Activated CD8-positive, alpha-beta memory T cell treated with anti-CD3 and anti-CD28 coated beads, Interleukin-2, amount 50 U/mL, for 24 hours (primary cell): ENCODE measurements around the gene GABRP.
"Not testable (repeated sequence)": the region's sequence is repeated elsewhere in the genome, so short reads cannot be mapped to it uniquely, and the experiment has no call there.

Experiments used
- DNase-seq: peaks from one replicate; pipeline ENCODE4 v3.0.0-alpha.2; 2020; ENCODE audit errors: extremely low read depth

GABRP gene

GRCh38 chr5:170783498-170784247, at the start of gene GABRP:
Gene GABRP (plus strand): TSS chr5:170783725. CDS start chr5:170788616, 4,891 bp downstream.
- no peak for DNase-seq

- no peak for DNase-seq
These were observed 46.6 kb upstream of the GABRP start for GRCh38 chr5:170736966-170737365.

- no peak for DNase-seq
These were observed 45.9 kb upstream of the GABRP start for GRCh38 chr5:170737591-170737990.

- DNase-seq = no peak
These were observed 44.7 kb upstream of the GABRP start for GRCh38 chr5:170738840-170739239.

GRCh38 chr5:170739446-170739845, 44.1 kb upstream of the GABRP start:
- no peak for DNase-seq

- no peak for DNase-seq
These were observed 42.8 kb upstream of the GABRP start for GRCh38 chr5:170740551-170741205.

GRCh38 chr5:170741801-170742200, 41.7 kb upstream of the GABRP start:
- no peak for DNase-seq

- no peak for DNase-seq
These were observed 39.7 kb upstream of the GABRP start for GRCh38 chr5:170743876-170744212.

GRCh38 chr5:170745481-170746071, 37.9 kb upstream of the GABRP start:
- DNase-seq = no peak

- no peak for DNase-seq
These were observed 37.2 kb upstream of the GABRP start for GRCh38 chr5:170746075-170746960.

- DNase-seq = no peak
These were observed 36.6 kb upstream of the GABRP start for GRCh38 chr5:170746961-170747340.

GRCh38 chr5:170747357-170747756, 36.2 kb upstream of the GABRP start:
- no peak for DNase-seq

GRCh38 chr5:170747851-170748250, 35.7 kb upstream of the GABRP start:
- DNase-seq = no peak

- no peak for DNase-seq
These were observed 34.5 kb upstream of the GABRP start for GRCh38 chr5:170748951-170749471.

GRCh38 chr5:170749911-170750431, 33.6 kb upstream of the GABRP start:
- no peak for DNase-seq

- no peak for DNase-seq
These were observed 32.7 kb upstream of the GABRP start for GRCh38 chr5:170750791-170751190.

GRCh38 chr5:170751631-170752030, 31.9 kb upstream of the GABRP start:
- DNase-seq = no peak

- DNase-seq = no peak
These were observed 31.0 kb upstream of the GABRP start for GRCh38 chr5:170752257-170753215.

- DNase-seq = no peak
These were observed 30.2 kb upstream of the GABRP start for GRCh38 chr5:170753311-170753710.

- DNase-seq = not testable (repeated sequence)
These were observed 29.0 kb upstream of the GABRP start for GRCh38 chr5:170754508-170754907.
